DMS114 treated with DMSO at 0.1 percent for 48 hours (cell line): ENCODE data around the gene SRBD1.
A peak's percentile ranks its signal among the peaks of the same experiment; 100 is the strongest.

ENCODE experiments used
- DNase-seq: peaks from one replicate; lab custom pipeline; 2025; ENCODE audit not compliant: unreplicated experiment; lab: John Stamatoyannopoulos, UW

Gene SRBD1

DNA sequence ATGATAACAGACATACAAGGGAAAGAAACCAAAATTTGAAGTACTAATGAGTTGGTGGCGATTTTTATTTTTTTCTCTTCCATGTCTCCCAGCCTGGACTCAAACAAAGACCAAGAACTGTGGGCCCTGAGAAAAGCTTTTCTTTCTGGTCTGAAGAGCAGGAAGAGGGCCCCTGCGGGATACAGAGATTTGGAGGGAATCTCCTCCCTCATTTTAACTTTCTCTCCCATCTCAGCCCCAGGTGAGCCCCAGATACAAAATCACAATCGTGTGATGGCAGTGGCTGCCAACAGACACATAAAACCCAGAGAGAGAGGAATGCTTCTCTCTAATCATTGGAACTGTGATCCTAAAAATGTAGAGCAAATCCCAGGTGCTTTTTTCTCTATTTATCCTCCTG lies 20.9 kb upstream of the SRBD1 start:
- no peak for DNase-seq

DNA sequence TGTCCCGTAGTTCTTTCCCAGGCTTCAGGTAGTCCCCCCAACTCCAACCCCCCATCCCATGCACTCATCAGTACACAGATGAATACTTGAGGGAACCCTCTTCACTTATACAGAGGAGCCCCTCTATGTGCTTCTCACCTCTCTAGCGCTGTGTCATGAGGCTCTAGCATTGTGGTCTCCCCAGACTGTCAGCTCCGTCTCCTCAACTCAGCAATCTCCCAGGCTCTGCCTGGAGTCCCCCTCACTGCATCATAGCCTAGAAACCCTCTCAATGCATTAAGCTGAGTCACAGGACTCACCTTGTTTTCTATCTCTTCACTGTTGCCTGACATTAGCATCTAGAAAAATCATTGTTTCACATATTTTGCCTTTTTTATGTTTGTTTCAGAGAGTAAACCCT lies 20.3 kb upstream of the SRBD1 start:
- no peak for DNase-seq

DNA sequence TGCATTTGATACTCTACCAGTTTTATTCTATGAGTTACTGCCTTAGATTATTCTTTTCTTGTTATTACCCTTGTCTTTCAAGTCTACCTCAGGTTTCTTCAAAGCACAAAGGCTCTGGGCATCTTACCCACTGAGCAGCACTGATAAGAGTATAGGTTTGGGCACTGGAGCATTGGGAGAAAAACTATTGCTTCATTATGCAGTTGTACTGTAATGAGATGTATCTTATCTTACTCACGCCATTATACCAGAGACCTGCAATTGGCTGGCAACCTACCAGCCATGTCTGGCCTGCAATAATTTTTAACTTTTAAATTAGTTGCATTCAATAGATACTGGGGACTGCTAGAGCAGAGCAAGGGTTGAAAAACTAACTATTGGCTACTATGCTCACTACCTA lies 18.9 kb upstream of the SRBD1 start:
- no peak for DNase-seq

DNA sequence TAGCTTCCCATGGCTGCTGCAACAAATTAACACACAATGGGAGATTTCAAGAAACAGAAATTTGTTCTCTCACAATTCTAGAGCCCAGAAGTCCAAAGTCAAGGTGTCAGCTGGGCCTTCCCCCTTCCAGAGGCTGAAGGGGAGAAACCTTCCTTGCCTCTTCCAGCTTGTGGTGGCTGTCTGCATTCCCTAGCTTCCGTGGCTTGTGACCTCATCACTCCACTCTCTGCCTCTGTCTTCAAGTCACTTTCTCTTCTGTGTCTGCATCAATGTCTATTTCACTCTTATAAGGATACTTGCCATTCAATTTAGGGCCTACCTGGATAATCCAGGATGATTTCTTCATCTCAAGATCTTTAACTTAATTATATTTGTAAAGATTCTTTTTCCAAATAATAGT lies 16.8 kb upstream of the SRBD1 start:
- DNase-seq: no peak

DNA sequence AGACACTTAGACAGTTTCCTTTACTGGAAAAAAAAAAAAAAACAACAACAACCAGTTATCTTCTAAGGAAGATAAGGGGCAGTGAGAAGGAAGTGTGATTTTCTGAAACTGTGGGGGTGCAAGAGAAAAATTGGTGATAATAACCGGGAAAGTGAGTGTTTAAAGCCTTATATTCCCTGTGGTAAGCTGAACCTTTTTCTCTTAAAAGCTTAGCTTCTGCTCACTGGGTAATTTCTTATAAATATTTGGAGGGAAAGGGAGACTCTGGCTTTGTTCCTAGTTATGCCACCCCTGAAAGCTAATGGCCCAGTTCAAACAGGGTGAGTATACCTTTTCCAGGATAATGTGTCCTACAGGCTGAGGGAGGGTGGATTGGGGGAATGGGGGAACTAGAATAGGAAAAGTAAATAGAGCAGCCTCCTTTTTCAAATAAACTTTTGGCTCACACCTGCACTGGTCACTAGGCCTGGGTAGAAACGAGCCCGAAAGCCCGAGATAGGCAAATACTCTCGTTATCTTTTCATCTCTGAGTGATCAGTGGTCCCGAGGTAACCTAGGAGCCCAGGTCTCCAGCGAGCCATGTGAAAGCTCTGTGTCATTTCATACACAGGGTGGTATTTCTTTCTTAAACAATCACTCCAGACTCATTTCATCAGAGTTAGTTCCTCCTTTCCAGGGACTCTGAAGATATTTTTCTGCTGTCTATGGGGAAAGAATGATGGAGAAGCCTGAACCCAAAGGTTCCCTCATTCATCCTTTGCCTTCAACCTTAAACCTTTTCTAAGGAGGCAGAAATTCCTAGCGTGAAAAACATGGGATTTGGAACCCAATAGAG lies 15.5 kb upstream of the SRBD1 start:
- DNase-seq: no peak

DNA sequence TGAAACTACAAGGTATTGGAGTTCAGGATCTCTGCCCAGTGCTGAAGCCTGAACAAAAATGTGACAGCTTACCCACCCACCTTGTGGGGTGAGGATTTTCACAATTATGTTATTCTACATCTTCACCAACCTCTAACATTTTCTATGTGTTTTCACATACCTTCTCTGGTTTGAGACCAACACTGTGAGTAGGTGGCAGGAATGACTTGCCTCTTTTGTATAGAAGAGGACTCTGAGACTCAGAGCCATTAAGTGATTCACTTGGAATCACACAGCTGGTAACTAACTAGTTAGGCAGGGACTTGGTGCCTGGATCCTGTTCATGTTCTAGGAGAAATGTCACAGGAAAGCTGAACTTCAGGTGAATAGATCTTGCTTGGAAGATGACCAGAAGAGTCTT lies 14.8 kb upstream of the SRBD1 start:
- DNase-seq: no peak

DNA sequence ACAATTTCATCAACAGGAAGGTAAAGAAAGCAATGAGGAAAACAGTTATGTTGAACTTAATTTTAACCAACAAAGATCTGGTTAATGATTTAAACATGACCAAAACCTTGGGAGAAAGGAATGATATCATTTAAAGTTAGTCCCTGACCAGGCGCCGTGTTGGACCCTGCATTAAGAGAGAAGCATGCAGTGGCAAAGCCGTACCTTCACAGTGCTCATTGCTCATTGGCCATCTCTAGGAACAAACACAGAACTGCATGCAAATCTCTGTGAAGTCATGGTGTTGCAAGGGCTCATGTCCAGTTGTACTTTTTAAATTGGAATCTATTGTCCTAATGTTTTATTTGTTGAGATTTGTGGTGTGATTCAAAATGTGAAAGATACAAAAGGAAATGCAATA lies 12.0 kb upstream of the SRBD1 start:
- no peak for DNase-seq

DNA sequence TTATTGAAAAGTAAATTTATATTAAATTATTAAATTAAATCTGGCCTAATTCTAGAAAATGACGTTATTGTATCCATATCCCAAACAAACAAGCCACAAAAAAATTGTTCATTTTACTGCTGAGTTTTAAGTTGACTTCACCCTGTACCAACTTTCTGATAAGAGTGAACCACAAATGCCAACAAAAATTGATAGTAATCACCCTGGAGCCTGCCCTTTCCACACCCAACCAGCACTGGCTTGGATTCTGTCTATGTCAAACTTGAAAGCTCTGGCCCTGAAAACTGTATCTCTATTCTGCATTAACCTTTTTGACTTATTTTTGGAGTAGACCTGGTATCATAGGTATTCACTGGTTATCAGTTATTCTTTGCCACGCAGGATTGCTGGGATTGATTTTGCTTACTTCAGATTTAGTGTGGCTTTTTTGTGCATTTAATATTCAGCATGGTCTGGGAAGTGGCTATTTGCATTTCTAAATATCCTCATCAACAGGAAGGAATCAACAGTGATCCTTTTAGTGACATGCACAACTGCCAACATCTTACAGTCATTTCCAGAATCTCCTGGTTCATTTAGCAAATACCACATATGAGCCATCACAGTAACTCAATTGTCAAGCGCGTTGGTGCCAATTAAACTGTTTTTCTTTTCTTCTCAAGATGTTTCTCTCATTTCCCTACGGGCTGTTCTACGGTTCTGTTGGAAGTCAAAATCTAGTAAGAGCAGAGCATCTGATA lies 11.4 kb upstream of the SRBD1 start:
- no peak for DNase-seq

DNA sequence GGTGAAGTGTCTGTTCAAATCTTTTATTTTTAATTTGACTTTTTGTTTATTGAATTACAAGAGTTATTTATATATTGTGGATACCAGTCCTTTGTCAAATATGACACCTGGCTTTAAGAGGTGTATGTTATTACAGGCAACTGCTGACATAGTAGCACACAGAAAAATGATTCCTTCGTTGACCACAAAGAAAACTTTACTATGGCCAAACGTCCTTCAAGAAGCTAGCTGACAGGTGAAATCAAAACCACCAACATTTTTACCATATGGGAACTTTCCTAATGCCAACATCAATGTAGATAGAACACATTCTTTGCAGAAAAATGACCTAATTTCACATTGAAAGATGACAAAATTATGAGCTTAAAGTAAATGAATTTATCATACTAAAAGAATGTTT lies 6.4 kb upstream of the SRBD1 start:
- DNase-seq: no peak

DNA sequence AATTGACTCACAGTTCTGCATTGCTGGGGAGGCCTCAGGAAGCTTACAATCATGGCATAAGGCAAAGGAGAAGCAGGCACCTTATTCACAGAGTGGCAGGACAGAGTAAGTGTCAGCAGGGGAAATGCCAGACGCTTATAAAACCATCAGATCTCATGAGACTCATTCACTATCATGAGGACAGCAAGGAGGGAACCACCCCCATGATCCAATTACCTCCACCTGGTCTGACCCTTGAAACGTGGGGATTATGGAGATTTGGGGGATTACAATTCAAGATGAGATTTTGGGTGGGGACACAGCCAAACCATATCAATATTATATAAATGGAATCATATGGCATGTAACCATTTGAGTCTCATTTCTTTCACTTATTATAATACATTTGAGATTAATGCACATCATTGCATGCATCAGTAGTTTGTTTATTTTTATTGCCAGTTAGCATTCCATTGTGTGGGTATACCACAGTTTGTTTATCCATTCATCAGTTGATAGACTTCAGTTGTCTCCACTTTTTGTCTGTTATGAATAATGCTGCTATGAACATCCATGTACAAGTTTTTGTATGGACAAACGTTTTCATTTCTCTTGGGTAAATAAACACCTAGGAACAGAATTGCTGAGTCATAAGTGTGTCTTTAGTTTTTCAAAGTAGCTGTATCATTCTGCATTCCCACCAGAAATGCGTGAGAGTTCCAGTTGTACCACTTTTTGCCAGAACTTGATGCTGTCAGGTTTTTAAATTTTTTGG lies 5.8 kb upstream of the SRBD1 start:
- no peak for DNase-seq

DNA sequence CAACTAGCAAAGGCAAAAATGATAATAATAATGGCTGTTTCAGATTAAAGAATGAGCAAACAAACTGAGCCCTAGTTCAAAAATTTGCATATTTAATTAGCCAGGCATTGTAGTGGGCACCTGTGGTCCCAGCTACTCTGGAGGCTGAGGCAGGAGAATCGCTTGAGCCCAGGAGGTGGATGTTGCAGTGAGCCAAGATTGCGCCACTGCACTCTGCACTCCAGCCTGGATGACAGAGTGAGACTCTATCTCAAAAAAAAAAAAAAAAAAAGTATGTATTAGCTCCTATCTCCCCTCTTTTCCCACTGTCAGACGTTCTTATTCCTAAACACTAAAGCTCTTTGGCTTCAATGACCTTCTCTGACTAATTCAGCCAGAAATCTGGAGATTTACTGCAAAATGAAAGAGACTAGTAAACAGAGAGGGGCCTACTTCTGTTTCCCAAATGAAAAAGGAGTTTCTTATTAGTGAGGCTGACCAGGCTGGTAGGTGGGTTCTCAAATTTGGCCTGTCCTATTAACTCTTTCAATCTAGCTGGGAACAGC lies 3.9 kb upstream of the SRBD1 start:
- DNase-seq: no peak

DNA sequence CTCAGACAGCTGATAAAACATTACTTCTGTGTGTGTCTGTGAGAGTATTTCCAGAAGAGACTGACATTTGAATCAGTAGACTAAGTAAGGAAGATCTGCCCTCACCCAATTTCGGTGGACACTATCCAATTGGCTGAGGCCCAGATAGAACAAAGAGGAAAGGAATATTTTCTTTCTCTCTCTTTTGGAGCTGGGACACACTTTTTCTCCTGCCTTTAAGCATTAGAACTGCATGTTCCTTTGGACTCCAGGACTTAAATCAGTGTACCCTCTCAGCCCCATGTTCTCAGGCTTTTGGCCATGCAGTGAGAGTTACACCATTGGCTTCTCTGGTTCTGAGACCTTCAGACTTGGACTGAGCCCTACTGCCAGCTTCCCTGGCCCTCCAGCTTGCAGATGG lies 3.3 kb upstream of the SRBD1 start:
- no peak for DNase-seq

DNA sequence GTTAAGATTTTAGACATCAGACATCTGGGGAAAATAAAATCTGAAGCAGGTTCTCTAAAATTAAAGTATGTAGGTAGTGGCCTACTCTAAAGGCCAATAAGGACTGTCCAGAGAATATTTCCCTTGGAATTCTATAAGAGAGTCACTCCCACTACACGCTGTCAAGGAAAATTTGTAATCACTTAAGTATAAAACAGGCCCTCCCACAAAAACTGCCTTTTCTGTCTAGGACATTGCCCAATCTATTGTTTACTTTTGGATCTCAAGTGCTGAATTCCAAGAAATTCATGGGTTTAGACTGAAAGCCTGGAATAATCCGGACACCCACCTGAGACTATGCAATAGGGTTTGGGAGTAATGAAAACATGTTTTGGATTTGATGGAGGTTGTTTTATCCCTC lies 1.7 kb upstream of the SRBD1 start:
- DNase-seq: no peak

DNA sequence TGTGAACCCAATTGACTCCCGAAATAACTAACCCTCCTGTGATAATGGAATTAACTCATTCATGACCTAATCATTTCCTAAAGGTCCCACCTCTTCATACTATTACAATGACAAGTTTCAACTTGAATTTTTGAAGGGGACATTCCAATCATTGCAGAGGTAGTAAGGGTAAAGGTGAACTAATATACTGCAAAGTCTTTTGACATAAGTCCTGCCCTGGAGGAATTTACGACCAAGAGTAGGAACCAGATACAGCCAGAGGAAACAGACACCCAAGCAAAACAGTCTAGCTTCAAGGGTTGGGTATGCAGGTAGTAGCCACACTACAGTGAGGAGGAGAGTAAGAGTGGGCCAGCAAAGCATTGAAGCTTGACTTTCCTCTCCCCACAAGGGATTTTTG lies 1.2 kb upstream of the SRBD1 start:
- DNase-seq: no peak

DNA sequence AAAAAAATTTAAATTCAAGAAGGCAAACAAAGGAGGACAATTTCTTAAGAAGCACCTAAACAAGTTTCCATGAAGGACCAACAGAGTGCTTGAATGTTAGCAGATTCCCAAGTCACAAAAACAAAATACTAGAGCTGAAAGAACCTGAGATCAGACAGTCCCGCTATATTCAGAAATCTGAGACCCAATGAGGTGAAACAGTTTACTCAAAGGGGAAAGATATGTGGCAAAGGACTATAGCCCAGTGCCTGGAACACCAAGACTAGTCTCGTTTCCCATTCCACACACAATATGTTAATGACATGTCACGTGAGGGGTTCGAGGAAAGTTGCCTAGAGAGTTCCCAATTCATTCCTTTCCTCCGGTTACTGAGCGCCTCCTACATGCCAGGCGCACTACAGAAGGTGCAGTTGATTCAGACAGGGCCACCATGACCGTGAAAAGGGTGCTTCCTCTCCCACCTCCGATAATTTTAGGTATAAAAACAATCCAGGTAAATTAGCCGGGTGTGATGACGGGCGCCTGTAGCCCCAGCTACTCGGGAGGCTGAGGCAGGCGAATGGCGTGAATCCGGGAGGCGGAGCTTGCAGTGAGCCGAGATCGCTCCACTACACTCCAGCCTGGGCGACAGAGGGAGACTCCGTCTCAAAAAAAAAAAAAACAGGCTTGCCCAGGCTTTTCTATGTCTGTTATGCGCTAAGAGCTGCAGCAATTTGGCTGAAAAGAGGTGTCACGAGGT lies 617 bp downstream of the SRBD1 start:
- peak; percentile 79 for DNase-seq

DNA sequence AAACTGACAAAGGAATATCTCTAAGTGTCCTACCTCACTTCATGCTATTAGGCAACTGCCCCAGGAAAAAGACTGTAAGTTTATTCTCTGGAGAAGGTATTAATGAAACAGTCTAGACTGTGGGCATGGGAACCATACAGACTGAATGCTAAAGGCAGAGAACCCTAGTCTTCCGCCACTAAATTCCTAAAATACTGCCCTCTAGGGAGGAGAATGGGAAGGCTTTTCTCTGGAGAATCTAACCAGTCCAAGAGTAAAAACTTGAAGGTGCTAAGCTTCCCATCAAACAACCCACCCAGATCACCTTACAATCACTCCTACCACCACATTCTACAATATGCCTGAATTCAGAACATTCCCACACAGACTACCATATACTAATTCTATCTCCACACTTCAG lies 3.4 kb downstream of the SRBD1 start:
- peak; percentile 13 for DNase-seq

DNA sequence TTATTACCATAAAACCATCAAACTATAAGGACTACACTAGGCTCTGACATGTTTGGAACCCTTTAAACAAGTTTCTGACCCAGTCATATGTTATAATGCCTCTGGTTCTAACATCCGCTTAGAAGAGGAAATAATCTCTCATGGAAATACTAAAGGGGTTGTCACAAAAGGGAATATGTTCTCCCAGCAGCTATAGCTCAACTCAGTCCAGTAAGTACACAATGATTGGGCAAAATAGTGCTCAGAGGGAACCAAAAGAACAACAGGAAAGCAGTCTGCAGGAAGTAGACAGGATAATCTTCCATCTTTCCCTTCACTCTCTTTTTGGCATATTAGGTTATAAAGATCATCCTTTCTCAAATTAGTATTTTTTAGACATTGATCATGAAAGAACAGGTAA lies 4.3 kb downstream of the SRBD1 start:
- no peak for DNase-seq

DNA sequence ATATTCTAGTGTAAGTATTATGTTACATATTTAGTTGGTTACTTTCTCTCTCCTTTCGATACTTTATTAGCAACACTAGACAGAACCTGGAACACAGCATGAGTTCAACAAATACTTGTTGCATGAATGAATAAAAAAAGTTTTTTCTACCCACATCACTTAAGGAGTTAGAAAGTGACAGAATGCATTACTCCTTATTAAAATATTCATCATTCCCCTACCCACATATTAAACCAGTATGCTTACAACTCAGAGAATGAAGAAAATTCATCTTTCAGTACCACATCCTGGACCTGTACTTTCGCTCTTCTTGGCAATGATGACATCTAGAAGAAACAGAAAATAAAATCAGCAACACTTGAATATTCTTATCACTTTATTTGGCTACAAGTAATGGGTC lies 6.0 kb downstream of the SRBD1 start:
- no peak for DNase-seq

DNA sequence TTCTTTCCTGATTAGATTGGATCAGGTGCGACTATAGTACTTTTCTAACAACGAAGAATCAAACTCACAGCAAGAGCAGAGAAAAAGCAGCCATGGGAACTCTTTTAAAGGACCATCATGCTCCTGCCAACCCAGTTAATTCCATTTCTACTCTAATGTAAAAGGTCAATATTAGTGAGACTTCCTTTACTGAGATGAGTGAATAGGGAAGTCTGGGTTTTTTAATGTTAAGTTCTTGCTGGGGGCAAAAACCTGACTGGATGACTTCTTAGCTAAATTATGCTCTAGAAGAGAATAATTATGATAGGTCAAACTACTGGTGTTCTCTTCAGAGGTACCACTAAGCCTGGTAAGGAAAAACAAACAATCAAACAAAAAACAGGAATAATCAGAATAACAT lies 8.4 kb downstream of the SRBD1 start:
- no peak for DNase-seq

DNA sequence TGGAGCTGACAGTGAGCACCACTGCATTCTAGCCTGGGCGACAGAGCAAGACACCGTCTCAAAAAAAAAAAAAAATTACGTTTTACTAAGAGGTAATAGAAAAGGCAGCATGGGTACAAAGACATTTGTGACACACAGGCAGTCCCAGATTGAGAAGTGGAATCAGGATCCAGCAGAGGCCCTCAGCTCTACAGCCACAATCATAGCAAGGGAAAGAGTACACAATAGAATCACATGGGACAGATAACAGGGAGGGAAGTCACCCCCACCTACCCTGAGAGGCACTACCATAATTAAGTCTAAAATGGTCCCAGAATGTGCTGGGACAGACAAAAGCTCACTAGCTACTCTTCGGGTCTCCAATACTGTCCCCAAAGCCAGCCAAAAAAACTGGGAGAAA lies 12.5 kb downstream of the SRBD1 start:
- DNase-seq: no peak

DNA sequence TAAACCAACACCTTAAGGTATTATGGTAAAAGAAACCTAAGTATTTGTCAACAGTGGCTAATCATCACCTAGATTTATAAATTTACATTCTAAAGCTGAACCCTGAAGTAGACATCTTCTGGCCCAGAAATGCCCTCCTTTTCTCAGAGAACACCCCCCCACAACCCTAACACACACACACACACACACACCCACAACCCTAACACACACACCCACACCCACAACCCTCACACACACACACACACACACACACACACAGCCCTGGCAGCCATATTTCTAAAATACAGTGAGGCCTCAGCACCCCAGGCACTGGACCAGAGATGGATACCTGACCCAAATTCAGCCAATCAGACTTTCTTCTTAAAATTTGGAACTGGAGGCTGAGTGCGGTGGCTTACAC lies 14.3 kb downstream of the SRBD1 start:
- DNase-seq: no peak
